GM18861 (cell line): Measurements from ENCODE around the gene JAM2.
"Not testable (repeated sequence)": the region's sequence is repeated elsewhere in the genome, so short reads cannot be mapped to it uniquely, and the experiment has no call there.

Experiments
- ATAC-seq: cut with Tn5 transposase; IDR thresholded peaks from one replicate; pipeline ENCODE4 v1.9.1; 2021; ENCODE audit not compliant: unreplicated experiment

The JAM2 gene

GRCh38 chr21:25714066-25714465 is 75.0 kb downstream of the JAM2 start:
- ATAC-seq, result not testable (repeated sequence)

GRCh38 chr21:25717491-25718147 is 78.6 kb downstream of the JAM2 start:
- ATAC-seq, result no peak

- ATAC-seq, result no peak
Observed at GRCh38 chr21:25721987-25722386, 82.9 kb downstream of the JAM2 start.

GRCh38 chr21:25722631-25723030 is 83.6 kb downstream of the JAM2 start:
- ATAC-seq, result no peak

- ATAC-seq, result no peak
Observed at GRCh38 chr21:25732091-25732760, 93.2 kb downstream of the JAM2 start.

GRCh38 chr21:25733859-25734653 is 95.0 kb downstream of the JAM2 start:
- peak; percentile 11 for ATAC-seq

GRCh38 chr21:25734654-25734903 is 95.5 kb downstream of the JAM2 start:
- ATAC-seq, result no peak

GRCh38 chr21:25734904-25735645 is 96.0 kb downstream of the JAM2 start, which contains the start of the genes ATP5PF and GABPA:
ATP5PF (minus strand) TSS chr21:25734904; CDS start chr21:25729794, 5,110 bp downstream.
GABPA (plus strand) TSS chr21:25734972; CDS start chr21:25741599, 6,627 bp downstream.
- ATAC-seq, result peak; percentile 78

- ATAC-seq, result peak; percentile 3
Observed at GRCh38 chr21:25735646-25736597, 96.9 kb downstream of the JAM2 start.

- no peak for ATAC-seq
Observed at GRCh38 chr21:25737421-25737820, 98.4 kb downstream of the JAM2 start.

- no peak for ATAC-seq
Observed at GRCh38 chr21:25742900-25743299, 103.8 kb downstream of the JAM2 start.

- ATAC-seq, result no peak
Observed at GRCh38 chr21:25744854-25745253, 105.8 kb downstream of the JAM2 start.

- ATAC-seq, result peak; percentile 45
Observed at GRCh38 chr21:25750085-25750484, 111.0 kb downstream of the JAM2 start.

GRCh38 chr21:25752416-25752815 is 113.4 kb downstream of the JAM2 start:
- no peak for ATAC-seq

- no peak for ATAC-seq
Observed at GRCh38 chr21:25756190-25756932, 117.3 kb downstream of the JAM2 start.

GRCh38 chr21:25757531-25757930 is 118.5 kb downstream of the JAM2 start:
- no peak for ATAC-seq

GRCh38 chr21:25759573-25759972 is 120.5 kb downstream of the JAM2 start:
- no peak for ATAC-seq

GRCh38 chr21:25760061-25760460 is 121.0 kb downstream of the JAM2 start:
- ATAC-seq, result no peak

- ATAC-seq, result no peak
Observed at GRCh38 chr21:25760677-25761076, 121.6 kb downstream of the JAM2 start.
